ENCODE data around the gene BRIP1.

GRCh38 chr17:61656721-61657217 lies 206.6 kb downstream of the BRIP1 start:
- no peak for TF ChIP-seq POLR2A (IDR thresholded peaks at IDR 0.05; ENCODE audit: low read depth, low read length)
- no peak for TF ChIP-seq EZH2 (IDR thresholded peaks at IDR 0.05; ENCODE audit: borderline replicate concordance, low read depth, low read length, severe bottlenecking)
- TF ChIP-seq, protein P1, sequence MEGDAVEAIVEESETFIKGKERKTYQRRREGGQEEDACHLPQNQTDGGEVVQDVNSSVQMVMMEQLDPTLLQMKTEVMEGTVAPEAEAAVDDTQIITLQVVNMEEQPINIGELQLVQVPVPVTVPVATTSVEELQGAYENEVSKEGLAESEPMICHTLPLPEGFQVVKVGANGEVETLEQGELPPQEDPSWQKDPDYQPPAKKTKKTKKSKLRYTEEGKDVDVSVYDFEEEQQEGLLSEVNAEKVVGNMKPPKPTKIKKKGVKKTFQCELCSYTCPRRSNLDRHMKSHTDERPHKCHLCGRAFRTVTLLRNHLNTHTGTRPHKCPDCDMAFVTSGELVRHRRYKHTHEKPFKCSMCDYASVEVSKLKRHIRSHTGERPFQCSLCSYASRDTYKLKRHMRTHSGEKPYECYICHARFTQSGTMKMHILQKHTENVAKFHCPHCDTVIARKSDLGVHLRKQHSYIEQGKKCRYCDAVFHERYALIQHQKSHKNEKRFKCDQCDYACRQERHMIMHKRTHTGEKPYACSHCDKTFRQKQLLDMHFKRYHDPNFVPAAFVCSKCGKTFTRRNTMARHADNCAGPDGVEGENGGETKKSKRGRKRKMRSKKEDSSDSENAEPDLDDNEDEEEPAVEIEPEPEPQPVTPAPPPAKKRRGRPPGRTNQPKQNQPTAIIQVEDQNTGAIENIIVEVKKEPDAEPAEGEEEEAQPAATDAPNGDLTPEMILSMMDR (IDR thresholded peaks at IDR 0.05; ENCODE audit: extremely low read depth in 1 of 2, insufficient read depth in 1 of 2, low read depth in 1 of 2, low read length in 2 of 2), result no peak
- TF ChIP-seq MAX (IDR thresholded peaks at IDR 0.05; ENCODE audit: insufficient read depth, insufficient read length), result no peak
- TF ChIP-seq MYC (IDR thresholded peaks at IDR 0.05; ENCODE audit: low read depth, low read length), result no peak
- no peak for TF ChIP-seq POLR2AphosphoS5 (IDR thresholded peaks at IDR 0.05; ENCODE audit: insufficient read depth, low read depth, low read length)
